Measurements from ENCODE around the gene TBC1D22A.

Gene TBC1D22A

DNA sequence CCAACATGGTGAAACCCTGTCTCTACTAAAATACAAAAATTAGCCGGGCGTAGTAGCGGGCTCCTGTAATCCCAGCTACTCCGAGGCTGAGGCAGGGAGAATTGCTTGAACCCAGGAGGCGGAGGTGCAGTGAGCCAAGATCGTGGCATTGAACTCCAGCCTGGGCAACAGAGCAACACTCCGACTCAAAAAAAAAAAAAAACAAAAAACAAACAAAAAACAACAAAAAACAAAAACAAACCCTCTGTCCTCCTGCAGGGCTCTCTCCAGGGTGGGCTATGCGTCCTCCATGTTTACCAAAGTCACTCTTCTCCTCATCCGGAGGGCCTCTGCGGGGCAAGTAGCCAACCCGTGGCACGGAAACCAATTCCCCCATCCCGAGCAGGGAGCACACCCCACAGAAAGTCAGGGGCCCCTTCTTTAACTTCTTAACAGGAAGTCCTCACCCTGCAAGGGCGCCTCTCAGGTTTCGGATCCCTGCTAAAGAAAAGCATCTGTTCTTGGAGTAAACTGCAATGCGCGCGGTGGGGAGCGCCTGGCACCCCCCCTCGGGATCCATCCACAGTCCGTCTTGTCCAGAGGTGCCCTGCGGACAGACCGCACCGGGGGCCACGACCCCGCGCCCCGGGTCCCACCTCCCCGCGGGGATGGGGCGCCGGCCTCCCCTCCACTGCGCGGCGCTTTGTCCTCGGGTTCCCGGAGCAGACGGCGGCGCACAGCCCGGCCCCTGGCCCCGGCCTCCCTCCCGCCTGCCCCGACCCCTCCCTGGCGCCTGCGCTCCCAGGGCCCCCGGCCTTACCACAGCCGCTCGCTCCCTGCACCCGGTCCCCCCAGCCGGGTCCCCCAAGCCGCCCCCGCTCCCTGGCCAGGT is 25.1 kb upstream of the TBC1D22A start:
- DNase-seq = peak; percentile 43

- peak; percentile 65 for DNase-seq
Observed at GRCh38 chr22:46737976-46738646, 24.3 kb upstream of the TBC1D22A start, which contains the start of gene CERK. CERK (minus strand) TSS chr22:46738252; CDS start chr22:46738148, 104 bp downstream.

- DNase-seq = no peak
Observed at GRCh38 chr22:46738647-46739093, 23.8 kb upstream of the TBC1D22A start.

DNA sequence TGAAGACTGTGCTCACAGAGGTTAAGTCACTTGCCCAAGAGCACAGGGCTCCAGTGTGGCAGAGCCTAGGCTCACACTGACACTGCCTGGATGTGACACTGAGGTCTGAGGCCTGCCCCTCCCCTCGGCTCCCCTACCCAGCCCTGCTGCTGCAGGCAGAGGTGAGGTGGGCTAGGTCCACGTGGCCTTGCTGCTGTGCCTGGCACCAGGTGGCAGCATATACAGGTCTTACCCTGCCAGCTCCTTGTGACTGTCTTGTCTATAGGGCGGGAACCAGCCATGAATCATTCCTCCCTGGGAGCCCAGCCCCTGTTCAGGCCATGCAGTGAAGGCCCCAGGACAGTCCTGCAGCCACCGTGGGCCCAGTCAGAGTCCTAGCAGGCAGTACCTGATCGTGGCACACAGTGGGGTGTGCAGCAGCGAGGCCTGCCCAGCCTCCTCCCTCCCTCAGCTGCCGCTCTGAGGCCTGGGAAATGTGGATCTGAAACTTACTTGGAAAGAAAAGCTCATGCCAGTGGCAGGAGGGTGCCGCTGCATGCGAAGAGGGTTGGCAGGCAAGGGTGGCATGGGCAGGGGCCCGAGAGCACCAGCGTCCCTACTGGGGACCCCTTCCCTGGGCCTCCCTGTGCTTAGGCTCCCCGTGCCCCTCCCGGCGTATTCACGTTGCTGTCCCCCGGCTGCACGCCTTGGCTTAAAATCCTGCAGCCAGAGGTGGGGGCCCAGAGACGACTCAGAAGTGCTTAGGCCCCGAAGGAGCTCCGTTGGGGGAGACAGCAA is 23.2 kb upstream of the TBC1D22A start:
- peak; percentile 81 for DNase-seq

GRCh38 chr22:46740910-46741780 is 21.3 kb upstream of the TBC1D22A start:
- no peak for DNase-seq

- DNase-seq = no peak
Observed at GRCh38 chr22:46741974-46742519, 20.4 kb upstream of the TBC1D22A start.

DNA sequence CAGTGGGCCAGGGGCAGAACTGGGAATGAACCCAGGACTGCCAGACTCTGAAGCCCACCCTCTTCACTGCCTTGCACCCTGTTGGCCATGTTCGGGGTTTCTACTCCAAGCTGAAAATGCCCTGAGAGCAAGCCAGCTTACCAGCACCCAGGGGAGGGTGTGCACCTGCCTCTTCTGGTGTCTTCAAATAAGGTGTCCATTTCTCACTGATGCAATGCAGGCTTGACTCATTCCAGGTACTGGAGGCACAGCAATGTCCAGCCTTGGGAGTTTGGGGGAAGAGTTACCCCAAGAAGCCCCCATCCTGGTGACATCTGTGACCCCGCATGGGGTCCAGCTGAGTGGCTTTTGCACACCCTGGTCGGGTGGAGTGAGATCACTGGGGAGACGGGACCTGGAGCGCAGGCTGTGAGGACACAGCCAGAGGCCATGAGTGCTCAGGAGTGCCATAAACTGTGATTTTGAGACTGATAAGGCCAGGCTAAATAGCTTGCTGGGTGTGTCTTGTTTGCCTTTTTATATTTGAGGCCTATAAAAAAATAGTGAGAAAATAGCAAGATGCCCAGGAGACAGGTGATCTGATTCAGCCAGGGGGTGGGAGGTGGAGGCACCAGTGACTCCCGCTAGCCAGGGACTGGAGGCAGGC is 19.8 kb upstream of the TBC1D22A start:
- DNase-seq = no peak

GRCh38 chr22:46744581-46744980 is 17.9 kb upstream of the TBC1D22A start:
- no peak for DNase-seq

DNA sequence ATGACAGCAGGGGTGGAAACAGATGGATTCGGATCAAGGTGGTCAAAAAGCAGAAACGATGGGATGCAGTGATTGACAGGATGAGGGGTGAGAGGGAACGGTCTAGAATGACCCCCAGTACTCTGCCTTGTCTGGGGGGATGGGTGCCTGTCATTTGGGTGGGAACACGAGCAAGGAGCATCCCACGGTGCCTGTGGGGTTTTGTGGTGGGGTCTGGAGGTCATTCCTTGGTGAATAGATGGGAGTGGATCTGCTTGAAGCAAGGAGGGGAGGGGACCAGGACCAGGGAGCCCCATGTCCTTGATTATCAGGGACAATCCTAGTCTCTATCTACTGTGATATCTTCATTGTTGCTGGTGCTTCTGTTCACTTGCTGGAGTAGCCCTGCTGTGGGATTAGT is 16.3 kb upstream of the TBC1D22A start:
- no peak for DNase-seq

DNA sequence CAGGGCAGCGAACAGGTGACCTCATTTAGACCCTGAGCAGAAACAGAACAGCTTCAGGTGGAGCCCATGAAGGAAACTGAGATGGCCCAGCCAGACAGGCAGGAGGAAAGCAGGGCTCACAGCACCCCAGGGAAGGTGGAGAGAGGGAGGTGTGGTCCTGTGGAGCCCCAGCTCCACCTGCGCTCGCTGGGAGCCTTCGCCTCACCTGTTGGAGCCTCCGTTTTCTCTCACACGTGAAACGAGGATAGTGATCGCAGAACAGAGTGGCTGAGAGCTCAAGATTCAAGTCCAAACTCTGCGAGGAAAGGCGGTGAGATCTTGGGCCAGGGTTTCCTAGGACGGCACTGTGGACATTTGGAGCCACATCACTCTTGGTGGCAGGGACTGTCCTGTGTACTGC is 15.8 kb upstream of the TBC1D22A start:
- DNase-seq = no peak

DNA sequence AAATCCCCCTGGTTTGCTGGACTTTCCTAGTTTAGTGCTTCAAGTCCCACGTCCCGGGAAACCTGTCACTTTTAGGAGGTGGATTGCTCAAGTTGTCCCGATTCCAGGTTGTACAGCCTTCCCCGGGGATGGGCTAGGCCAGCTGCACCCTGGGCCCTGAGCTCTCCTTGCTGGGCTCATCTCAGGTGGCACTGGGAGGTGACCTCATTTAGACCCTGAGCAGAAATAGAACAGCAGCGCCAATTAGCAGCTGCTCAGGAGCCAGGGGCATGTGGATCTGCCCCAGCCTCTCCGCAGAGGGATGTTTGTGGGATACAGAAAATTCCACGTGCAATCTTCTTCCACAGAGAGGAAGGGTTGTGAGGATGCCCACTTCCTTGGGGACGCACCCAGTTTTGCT is 14.8 kb upstream of the TBC1D22A start:
- no peak for DNase-seq

DNA sequence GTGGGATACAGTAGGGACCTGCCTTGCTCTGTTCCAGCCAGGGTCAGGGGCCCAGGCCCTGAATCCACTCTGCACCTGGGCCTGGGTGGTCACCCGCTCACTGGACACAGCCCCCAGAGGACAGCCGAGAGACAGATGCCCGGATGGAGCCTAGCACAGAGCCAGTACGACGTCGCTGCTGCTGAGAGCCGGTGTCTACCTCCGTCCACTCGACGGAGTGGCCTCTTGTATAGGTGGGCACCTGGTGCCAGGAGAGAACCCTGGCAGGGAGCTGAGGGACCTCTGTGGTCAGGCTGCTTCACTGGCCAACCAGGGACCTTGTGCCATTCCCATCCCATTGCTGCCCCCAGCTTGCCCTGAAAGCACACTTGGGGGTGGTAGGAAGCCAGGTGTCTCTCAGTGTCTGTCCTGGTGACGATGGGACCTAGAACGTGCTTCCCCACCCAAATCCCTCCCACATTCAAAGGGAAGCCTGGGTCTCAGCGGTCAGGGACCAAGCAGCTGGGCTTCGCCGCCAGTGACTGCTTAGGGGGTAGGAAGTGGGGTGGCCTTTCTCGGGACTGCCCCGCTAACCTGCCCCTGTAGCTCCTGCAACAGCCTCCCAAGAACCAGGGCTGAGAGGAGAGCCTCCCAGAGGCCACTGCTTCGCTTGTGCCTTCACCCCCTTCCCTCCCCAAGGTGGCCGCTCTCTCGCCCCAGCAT is 14.1 kb upstream of the TBC1D22A start:
- no peak for DNase-seq

- peak; percentile 74 for DNase-seq
Observed at GRCh38 chr22:46748908-46749675, 13.4 kb upstream of the TBC1D22A start.

DNA sequence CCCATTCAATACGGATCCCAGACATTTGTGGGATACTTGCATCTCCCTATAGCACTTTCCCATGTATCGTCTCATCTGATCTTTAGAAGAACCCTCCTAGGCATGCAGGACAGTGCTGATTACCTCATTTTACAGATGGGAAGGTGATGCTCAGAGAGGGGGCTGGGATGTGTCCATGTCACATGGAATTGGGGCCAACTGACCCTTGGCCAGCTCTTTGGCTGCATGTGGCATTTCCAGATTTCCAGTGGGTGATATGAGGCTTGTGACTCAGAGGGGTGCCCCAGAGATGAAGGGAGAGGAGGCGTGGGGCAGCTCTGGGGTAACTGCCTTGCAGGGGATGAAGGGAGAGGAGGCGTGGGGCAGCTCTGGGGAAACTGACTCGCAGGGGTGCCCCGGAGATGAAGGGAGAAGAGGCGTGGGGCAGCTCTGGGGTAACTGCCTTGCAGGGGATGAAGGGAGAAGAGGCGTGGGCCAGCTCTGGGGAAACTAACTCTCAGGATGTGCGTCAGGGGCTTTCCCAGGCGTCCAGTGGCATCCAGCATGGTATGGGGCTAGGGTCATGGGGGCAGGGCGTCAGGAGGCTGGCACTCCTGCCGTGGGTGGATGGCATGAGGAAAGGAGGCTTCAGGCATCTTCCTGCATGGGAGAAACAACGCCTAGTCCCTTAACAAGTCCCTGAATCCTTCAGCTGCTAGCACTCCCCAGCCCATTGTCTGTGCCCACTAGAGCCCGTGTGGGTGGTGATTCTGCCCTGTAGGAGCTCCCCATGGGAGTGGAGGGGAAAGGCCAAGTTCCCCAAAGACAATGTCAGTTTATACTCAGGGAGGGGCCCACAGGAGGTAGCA is 12.5 kb upstream of the TBC1D22A start:
- DNase-seq = no peak

DNA sequence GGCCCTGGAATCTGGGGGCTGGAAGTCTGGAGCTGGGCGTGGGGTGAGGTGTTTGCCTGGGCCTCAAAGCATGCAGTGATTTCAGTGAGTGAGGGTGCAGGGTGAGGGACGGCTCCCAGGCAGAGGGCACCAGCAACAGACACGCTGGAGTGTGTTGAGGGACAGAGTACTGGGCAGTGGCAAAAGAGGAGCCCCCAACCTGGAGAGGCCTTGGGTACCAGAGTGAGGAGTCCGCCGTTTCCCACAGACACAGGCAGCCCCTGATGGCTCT is 12.0 kb upstream of the TBC1D22A start:
- DNase-seq = no peak

DNA sequence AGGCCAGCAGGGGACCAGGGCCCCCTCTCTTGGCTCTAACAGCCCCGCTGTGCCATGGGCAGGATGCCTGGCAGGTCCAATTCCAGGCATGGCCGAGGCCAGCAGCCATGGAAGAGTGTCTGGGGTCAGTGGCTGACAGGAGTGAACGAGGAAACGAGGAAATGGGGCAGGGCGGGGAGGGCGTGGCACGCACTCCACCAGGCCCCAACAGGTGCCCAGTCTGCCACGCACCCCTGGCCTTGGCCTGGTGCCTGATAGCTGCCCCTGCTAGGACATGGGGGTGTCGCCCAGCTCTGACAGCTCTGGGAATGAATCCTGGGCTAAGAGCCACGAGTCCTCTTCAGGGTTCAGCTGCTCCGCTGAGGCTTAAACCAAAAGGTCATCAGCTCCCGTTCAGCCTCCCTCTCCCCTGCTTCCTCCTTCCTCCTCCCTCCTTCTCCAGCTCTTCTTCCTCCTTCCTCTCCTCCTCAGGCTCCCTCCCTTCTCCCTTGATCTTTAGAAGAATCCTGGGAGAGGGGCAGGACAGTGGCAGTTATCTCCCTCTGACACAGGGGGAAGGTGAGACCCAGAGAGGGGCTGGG is 11.5 kb upstream of the TBC1D22A start:
- DNase-seq = no peak

DNA sequence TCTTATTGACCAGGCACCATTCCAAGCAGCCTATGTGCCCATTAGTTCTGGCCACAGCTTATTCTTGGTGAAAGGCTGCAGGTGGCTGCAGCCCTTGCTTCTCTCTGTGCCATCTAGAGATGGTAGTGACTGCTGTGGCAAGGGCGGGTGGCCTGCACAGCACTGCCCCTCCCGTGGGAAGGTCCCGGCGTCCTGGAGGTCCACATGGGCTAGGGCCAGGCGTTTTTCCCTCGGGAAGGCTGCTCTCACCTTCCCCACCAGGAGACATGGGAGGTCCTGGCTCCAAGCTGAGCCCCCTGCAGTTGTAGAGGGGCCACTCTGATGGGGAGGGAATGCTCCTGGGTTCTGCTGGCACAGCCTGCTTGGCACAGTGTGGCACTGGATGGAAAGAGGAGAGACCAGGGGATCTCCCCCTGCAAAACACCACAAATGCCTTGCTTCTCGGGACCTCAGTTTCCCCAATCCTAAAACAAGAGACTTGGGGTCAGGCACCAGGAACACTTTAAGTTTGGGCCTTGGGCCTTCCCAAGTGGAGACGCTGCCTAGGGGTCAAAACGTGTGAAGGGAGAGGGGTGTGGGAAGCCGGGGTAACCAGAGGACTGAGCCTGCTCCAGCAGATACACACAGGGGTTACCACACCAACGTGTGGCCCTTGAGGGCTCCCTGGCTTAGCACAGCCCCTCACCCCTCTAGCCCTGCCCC is 10.0 kb upstream of the TBC1D22A start:
- DNase-seq = no peak

DNA sequence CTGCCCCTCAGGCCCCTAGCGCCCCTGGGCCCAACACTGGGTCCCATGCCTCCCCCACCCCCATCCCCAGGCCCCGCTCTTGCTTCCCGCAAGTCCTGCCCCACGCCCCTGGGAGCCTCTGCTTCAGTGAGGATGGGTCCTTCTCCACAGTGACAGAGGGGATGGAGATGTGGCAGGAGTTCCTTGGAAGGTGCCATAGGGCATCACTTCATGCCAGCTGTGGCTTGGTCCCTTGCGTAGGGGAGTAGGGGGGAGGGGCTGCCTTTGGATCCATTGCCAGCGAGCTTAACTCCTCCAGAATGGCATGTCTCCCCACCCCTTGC is 9.5 kb upstream of the TBC1D22A start:
- no peak for DNase-seq
